ENCODE measurements around the gene PSMB7. TPM values are rescaled to one million over a fixed set of nuclear protein-coding genes. Genes with fewer than 3 reads are reported as not detected.

PSMB7 gene
- total RNA-seq, 1 experiment from 2014 or later = 187 TPM

DNA sequence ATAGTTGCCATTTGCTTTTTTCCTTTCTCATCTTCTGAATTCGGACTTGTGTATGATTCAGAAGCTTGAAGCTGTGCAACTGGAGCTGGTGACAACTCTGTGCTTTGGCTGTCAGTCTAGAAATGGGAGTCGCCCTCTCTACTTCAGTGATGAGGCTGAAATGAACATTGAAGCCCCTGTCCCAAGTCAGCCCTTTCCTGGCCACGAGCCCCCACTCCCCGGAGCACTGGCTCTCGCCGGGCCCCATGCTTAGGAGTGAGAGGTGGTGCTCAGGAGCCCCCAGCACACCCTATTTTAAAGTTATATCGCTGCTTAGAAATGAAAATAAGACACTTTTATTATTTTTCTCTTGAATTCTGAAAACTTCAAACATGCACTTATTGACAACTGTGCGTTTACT lies 66.0 kb downstream of the PSMB7 start (continued):
- TF ChIP-seq, protein P1, sequence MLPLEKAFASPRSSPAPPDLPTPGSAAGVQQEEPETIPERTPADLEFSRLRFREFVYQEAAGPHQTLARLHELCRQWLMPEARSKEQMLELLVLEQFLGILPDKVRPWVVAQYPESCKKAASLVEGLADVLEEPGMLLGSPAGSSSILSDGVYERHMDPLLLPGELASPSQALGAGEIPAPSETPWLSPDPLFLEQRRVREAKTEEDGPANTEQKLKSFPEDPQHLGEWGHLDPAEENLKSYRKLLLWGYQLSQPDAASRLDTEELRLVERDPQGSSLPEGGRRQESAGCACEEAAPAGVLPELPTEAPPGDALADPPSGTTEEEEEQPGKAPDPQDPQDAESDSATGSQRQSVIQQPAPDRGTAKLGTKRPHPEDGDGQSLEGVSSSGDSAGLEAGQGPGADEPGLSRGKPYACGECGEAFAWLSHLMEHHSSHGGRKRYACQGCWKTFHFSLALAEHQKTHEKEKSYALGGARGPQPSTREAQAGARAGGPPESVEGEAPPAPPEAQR (CRISPR knock-in tag; IDR thresholded peaks at IDR 0.05) = no peak
- TF ChIP-seq GRHL2 (CRISPR knock-in tag; IDR thresholded peaks at IDR 0.05; ENCODE audit: insufficient replicate concordance, severe bottlenecking) (no peak), E2F4 (CRISPR knock-in tag; IDR thresholded peaks at IDR 0.05; ENCODE audit: borderline replicate concordance, low read depth) (no peak), JUN (CRISPR knock-in tag; IDR thresholded peaks at IDR 0.05) (no peak), ZNF317 (CRISPR knock-in tag; IDR thresholded peaks at IDR 0.05; ENCODE audit: borderline replicate concordance, low read depth) (no peak), NFATC4 (CRISPR knock-in tag; IDR thresholded peaks at IDR 0.05) (no peak), CREB1 (CRISPR knock-in tag; IDR thresholded peaks at IDR 0.05) (no peak), MAX (CRISPR knock-in tag; IDR thresholded peaks at IDR 0.05) (no peak)
- TF ChIP-seq, protein P2, sequence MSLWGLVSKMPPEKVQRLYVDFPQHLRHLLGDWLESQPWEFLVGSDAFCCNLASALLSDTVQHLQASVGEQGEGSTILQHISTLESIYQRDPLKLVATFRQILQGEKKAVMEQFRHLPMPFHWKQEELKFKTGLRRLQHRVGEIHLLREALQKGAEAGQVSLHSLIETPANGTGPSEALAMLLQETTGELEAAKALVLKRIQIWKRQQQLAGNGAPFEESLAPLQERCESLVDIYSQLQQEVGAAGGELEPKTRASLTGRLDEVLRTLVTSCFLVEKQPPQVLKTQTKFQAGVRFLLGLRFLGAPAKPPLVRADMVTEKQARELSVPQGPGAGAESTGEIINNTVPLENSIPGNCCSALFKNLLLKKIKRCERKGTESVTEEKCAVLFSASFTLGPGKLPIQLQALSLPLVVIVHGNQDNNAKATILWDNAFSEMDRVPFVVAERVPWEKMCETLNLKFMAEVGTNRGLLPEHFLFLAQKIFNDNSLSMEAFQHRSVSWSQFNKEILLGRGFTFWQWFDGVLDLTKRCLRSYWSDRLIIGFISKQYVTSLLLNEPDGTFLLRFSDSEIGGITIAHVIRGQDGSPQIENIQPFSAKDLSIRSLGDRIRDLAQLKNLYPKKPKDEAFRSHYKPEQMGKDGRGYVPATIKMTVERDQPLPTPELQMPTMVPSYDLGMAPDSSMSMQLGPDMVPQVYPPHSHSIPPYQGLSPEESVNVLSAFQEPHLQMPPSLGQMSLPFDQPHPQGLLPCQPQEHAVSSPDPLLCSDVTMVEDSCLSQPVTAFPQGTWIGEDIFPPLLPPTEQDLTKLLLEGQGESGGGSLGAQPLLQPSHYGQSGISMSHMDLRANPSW (CRISPR knock-in tag; conservative IDR thresholded peaks at IDR 0.05; ENCODE audit: low read depth) = no peak
- TF ChIP-seq, protein P3, sequence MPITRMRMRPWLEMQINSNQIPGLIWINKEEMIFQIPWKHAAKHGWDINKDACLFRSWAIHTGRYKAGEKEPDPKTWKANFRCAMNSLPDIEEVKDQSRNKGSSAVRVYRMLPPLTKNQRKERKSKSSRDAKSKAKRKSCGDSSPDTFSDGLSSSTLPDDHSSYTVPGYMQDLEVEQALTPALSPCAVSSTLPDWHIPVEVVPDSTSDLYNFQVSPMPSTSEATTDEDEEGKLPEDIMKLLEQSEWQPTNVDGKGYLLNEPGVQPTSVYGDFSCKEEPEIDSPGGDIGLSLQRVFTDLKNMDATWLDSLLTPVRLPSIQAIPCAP (CRISPR knock-in tag; IDR thresholded peaks at IDR 0.05) = no peak

DNA sequence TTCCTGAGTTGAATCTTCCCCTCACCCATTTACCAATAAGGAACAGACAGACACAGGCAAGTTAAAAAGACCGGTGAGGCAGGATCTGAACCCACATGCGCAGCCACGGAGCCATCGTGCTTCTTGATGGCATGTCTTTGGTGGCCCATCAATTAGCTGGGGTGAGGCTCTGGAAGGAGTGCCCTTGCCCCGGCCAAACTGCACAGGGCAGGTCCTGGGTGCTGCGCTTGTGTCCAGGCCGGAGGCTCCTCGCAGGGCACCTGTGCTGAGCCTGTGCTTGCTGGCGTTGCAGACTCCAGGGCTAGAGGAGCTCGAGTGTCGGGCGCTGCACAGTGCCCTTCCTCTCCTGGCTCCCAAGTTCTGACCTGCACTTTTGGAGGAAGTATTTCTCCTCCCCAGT lies 66.4 kb downstream of the PSMB7 start:
- no peak overlapping the region for H3K27ac Mint-ChIP-seq
- no peak for ATAC-seq
- H3K4me3 Mint-ChIP-seq = no peak overlapping the region
- no peaks in the 10 kb centered on the region for H3K27me3 Mint-ChIP-seq (ENCODE audit: low read depth)
- ChIA-PET POLR2A (no interaction called here), CTCF (no interaction called here)
- TF ChIP-seq, protein P4, sequence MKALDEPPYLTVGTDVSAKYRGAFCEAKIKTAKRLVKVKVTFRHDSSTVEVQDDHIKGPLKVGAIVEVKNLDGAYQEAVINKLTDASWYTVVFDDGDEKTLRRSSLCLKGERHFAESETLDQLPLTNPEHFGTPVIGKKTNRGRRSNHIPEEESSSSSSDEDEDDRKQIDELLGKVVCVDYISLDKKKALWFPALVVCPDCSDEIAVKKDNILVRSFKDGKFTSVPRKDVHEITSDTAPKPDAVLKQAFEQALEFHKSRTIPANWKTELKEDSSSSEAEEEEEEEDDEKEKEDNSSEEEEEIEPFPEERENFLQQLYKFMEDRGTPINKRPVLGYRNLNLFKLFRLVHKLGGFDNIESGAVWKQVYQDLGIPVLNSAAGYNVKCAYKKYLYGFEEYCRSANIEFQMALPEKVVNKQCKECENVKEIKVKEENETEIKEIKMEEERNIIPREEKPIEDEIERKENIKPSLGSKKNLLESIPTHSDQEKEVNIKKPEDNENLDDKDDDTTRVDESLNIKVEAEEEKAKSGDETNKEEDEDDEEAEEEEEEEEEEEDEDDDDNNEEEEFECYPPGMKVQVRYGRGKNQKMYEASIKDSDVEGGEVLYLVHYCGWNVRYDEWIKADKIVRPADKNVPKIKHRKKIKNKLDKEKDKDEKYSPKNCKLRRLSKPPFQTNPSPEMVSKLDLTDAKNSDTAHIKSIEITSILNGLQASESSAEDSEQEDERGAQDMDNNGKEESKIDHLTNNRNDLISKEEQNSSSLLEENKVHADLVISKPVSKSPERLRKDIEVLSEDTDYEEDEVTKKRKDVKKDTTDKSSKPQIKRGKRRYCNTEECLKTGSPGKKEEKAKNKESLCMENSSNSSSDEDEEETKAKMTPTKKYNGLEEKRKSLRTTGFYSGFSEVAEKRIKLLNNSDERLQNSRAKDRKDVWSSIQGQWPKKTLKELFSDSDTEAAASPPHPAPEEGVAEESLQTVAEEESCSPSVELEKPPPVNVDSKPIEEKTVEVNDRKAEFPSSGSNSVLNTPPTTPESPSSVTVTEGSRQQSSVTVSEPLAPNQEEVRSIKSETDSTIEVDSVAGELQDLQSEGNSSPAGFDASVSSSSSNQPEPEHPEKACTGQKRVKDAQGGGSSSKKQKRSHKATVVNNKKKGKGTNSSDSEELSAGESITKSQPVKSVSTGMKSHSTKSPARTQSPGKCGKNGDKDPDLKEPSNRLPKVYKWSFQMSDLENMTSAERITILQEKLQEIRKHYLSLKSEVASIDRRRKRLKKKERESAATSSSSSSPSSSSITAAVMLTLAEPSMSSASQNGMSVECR (CRISPR knock-in tag; IDR thresholded peaks at IDR 0.05; ENCODE audit: borderline replicate concordance) = no peak
- no peak for TF ChIP-seq E2F1 (CRISPR knock-in tag; IDR thresholded peaks at IDR 0.05)
- no peak for TF ChIP-seq NFATC4 (CRISPR knock-in tag; IDR thresholded peaks at IDR 0.05)
- no peak for TF ChIP-seq ZNF671 (CRISPR knock-in tag; IDR thresholded peaks at IDR 0.05)
- TF ChIP-seq NR2C2 (CRISPR knock-in tag; IDR thresholded peaks at IDR 0.05) = no peak
- TF ChIP-seq, protein P5, sequence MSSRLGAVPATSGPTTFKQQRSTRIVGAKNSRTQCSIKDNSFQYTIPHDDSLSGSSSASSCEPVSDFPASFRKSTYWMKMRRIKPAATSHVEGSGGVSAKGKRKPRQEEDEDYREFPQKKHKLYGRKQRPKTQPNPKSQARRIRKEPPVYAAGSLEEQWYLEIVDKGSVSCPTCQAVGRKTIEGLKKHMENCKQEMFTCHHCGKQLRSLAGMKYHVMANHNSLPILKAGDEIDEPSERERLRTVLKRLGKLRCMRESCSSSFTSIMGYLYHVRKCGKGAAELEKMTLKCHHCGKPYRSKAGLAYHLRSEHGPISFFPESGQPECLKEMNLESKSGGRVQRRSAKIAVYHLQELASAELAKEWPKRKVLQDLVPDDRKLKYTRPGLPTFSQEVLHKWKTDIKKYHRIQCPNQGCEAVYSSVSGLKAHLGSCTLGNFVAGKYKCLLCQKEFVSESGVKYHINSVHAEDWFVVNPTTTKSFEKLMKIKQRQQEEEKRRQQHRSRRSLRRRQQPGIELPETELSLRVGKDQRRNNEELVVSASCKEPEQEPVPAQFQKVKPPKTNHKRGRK (CRISPR knock-in tag; IDR thresholded peaks at IDR 0.05; ENCODE audit: borderline replicate concordance) = no peak
- TF ChIP-seq SOX15 (CRISPR knock-in tag; IDR thresholded peaks at IDR 0.05) = no peak
- TF ChIP-seq, protein P6, sequence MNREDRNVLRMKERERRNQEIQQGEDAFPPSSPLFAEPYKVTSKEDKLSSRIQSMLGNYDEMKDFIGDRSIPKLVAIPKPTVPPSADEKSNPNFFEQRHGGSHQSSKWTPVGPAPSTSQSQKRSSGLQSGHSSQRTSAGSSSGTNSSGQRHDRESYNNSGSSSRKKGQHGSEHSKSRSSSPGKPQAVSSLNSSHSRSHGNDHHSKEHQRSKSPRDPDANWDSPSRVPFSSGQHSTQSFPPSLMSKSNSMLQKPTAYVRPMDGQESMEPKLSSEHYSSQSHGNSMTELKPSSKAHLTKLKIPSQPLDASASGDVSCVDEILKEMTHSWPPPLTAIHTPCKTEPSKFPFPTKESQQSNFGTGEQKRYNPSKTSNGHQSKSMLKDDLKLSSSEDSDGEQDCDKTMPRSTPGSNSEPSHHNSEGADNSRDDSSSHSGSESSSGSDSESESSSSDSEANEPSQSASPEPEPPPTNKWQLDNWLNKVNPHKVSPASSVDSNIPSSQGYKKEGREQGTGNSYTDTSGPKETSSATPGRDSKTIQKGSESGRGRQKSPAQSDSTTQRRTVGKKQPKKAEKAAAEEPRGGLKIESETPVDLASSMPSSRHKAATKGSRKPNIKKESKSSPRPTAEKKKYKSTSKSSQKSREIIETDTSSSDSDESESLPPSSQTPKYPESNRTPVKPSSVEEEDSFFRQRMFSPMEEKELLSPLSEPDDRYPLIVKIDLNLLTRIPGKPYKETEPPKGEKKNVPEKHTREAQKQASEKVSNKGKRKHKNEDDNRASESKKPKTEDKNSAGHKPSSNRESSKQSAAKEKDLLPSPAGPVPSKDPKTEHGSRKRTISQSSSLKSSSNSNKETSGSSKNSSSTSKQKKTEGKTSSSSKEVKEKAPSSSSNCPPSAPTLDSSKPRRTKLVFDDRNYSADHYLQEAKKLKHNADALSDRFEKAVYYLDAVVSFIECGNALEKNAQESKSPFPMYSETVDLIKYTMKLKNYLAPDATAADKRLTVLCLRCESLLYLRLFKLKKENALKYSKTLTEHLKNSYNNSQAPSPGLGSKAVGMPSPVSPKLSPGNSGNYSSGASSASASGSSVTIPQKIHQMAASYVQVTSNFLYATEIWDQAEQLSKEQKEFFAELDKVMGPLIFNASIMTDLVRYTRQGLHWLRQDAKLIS (CRISPR knock-in tag; IDR thresholded peaks at IDR 0.05; ENCODE audit: borderline replicate concordance) = no peak
- TF ChIP-seq TEAD4 (CRISPR knock-in tag; IDR thresholded peaks at IDR 0.05) = no peak
- peaks cover 35% of the 10 kb centered on the region for H3K36me3 Mint-ChIP-seq
- H3K9me3 Mint-ChIP-seq = no peaks in the 10 kb centered on the region
- peak; percentile 5 for DNase-seq (ENCODE audit: low spot score)
- no peaks in the 10 kb centered on the region for H3K4me1 Mint-ChIP-seq

Measured in WTC11 (cell line).